PC-9 (cell line): Measurements from ENCODE around the gene HEPH. TPM values are rescaled to one million over a fixed set of nuclear protein-coding genes. Genes with fewer than 3 reads are reported as not detected.

Experiments
- BruUV-seq: library from RNA; stranded (reverse); fragments of 400-500 nt; replicated peaks from 2 replicates; lab custom pipeline; 2021; lab: Mats Ljungman, UMichigan
- CTCF ChIA-PET: fragments of 300-600 bp; sonication (Branson Sonifier 250); formaldehyde crosslinking; loops from one replicate; lab custom pipeline; 2022; ENCODE audit warnings: antibody characterized with exemption; lab: Charles Lee
- POLR2A ChIA-PET: fragments of 300-600 bp; sonication (Branson Sonifier 250); formaldehyde crosslinking; loops from one replicate; lab custom pipeline; 2022; ENCODE audit warnings: antibody characterized with exemption; ENCODE audit not compliant: unreplicated experiment; lab: Charles Lee
- DNase-seq, 2 experiments: peaks; one replicate each; pipeline versions ENCODE4 v3.0.0 to v3.0.0-alpha.2; 2015 to 2022; ENCODE audit warnings: mixed read lengths in 1 of 2
- H2AFZ ChIP-seq: fragments of 200-600 bp; sonication (generic); 2 replicates; pipeline ENCODE4 v1.8.1; 2017; ENCODE audit warnings: antibody characterized with exemption
- H3F3A ChIP-seq: fragments of 200-600 bp; sonication (generic); 2 replicates; pipeline ENCODE4 v1.8.1; 2017; ENCODE audit warnings: antibody characterized with exemption, mild to moderate bottlenecking, low read depth; ENCODE audit not compliant: insufficient read depth
- H3K27ac ChIP-seq: fragments of 200-600 bp; sonication (generic); 2 replicates; pipeline ENCODE4 v1.6.1; 2016; ENCODE audit warnings: mixed run types
- H3K27me3 ChIP-seq: fragments of 200-600 bp; sonication (generic); 2 replicates; pipeline ENCODE4 v1.6.1; 2016; ENCODE audit warnings: low read depth, mixed run types; ENCODE audit not compliant: insufficient read depth
- H3K36me3 ChIP-seq: fragments of 200-600 bp; sonication (generic); 2 replicates; pipeline ENCODE4 v1.6.1; 2016; ENCODE audit warnings: low read depth, mixed run types
- H3K4me1 ChIP-seq: fragments of 200-600 bp; sonication (generic); replicated peaks from 2 replicates; pipeline ENCODE4 v1.6.1; 2016; ENCODE audit warnings: mixed run types; ENCODE audit not compliant: insufficient read depth
- H3K4me2 ChIP-seq: fragments of 200-600 bp; sonication (generic); 2 replicates; pipeline ENCODE4 v1.6.1; 2017; ENCODE audit warnings: mixed run types
- H3K4me3 ChIP-seq: fragments of 200-600 bp; sonication (generic); 2 replicates; pipeline ENCODE4 v1.6.1; 2016; ENCODE audit warnings: mixed run types
- H3K79me2 ChIP-seq: fragments of 200-600 bp; sonication (generic); 2 replicates; pipeline ENCODE4 v1.6.1; 2017; ENCODE audit warnings: low read depth, mixed run types
- H3K9me2 ChIP-seq: fragments of 200-600 bp; sonication (generic); 2 replicates; pipeline ENCODE4 v1.8.1; 2017; ENCODE audit warnings: mild to moderate bottlenecking; ENCODE audit not compliant: insufficient read depth
- H3K9me3 ChIP-seq: fragments of 200-600 bp; sonication (generic); 2 replicates; pipeline ENCODE4 v1.8.1; 2016; ENCODE audit warnings: low read depth; ENCODE audit not compliant: insufficient read depth
- H4K20me1 ChIP-seq: fragments of 200-600 bp; sonication (generic); 2 replicates; pipeline ENCODE4 v1.8.1; 2017; ENCODE audit not compliant: insufficient read depth
- EZH2 ChIP-seq: fragments of 200-600 bp; sonication (generic); IDR thresholded peaks from 2 replicates; pipeline ENCODE4 v1.8.0; 2017; ENCODE audit warnings: antibody characterized with exemption, low read depth
- intact Hi-C: fragments of 100-400 bp; cut with micrococcal nuclease; formaldehyde crosslinking; loops from one replicate; pipeline ENCODE4 v1.10.0; 2022; ENCODE audit not compliant: unreplicated experiment
- total RNA-seq: library from RNA; stranded (reverse); gene quantifications from 2 replicates; pipeline ENCODE4 v1.2.3, GENCODE V29; 2021
- TF ChIP-seq, protein P1 (sequence below): fragments of 200-600 bp; sonication (generic); conservative IDR thresholded peaks from 2 replicates; pipeline ENCODE4 v1.6.1; 2017; ENCODE audit warnings: mixed run types, antibody characterized with exemption, mild to moderate bottlenecking, moderate library complexity

The HEPH gene
- total RNA-seq, 1 experiment from 2014 or later, result not detected

DNA sequence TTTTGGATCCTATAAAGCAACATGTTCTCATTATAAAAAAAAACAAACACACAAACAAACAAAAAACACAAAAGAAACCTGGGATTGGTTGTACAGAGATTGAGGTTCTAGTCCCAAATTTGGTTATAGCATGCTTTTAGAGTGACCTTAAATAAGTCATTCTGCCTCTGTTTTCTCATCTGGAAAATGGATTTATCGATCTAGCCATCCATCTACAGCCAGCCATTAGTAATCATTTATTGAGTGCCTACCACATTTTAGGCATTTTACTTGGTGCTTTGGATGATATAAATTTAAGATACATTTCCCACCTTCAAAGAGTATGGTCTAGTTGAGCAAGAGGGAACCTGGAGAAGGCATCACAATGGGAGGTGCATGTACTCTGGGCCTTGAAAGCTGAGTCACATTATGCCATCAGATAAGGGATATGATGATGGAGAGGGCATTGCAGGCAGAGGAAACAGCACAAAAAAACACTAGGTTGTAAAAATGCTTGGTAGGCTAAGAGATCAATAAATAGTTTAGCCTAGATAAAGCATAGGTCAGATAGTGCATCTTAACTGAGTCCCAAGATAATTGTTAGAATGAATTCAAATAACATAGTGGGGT lies 91.4 kb downstream of the HEPH start:
- Histone ChIP-seq H3K9me3 (no peaks in the 10 kb centered on the region), H3K4me2 (no peak overlapping the region), H3K36me3 (no peaks in the 10 kb centered on the region), H2AFZ (no peak overlapping the region), H3K79me2 (no peaks in the 10 kb centered on the region), H3K4me3 (no peak overlapping the region), H3K9me2 (no peaks in the 10 kb centered on the region), H3K27ac (no peak overlapping the region), H3K4me1 (no peaks in the 10 kb centered on the region), H4K20me1 (no peaks in the 10 kb centered on the region), H3K27me3 (no peaks in the 10 kb centered on the region), H3F3A (no peaks in the 10 kb centered on the region)
- POLR2A ChIA-PET, result no interaction called here
- TF ChIP-seq, protein P1, sequence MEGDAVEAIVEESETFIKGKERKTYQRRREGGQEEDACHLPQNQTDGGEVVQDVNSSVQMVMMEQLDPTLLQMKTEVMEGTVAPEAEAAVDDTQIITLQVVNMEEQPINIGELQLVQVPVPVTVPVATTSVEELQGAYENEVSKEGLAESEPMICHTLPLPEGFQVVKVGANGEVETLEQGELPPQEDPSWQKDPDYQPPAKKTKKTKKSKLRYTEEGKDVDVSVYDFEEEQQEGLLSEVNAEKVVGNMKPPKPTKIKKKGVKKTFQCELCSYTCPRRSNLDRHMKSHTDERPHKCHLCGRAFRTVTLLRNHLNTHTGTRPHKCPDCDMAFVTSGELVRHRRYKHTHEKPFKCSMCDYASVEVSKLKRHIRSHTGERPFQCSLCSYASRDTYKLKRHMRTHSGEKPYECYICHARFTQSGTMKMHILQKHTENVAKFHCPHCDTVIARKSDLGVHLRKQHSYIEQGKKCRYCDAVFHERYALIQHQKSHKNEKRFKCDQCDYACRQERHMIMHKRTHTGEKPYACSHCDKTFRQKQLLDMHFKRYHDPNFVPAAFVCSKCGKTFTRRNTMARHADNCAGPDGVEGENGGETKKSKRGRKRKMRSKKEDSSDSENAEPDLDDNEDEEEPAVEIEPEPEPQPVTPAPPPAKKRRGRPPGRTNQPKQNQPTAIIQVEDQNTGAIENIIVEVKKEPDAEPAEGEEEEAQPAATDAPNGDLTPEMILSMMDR, result no peak
- no peak for TF ChIP-seq EZH2
- CTCF ChIA-PET, result no interaction called here
- DNase-seq, result no peak
- BruUV-seq, result no TSS peak
- intact Hi-C loops, result no loop called here

DNA sequence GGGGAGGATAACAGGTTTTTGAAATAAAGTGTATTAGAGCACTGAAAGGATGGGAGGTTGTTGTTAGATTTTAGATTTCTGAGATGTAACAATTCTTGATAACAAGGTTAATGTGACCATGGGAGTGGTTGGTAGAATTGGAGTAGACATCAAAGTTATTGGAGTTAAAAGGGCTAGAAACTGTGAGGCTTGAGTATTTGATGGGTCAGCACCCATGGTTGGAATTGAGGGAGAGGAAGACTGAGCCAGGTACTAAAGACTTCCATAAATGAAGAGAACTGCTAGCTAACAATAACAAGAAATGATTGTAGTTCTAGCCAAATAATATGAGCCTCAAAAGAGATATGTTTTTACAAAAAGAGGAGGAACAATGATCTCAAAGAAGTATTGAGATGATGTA lies 98.8 kb downstream of the HEPH start:
- H3K79me2 ChIP-seq, result no peaks in the 10 kb centered on the region
- no peak overlapping the region for H2AFZ ChIP-seq
- H3K9me2 ChIP-seq, result no peaks in the 10 kb centered on the region
- no peaks in the 10 kb centered on the region for H3K27me3 ChIP-seq
- CTCF ChIA-PET, result no interaction called here
- no peak for DNase-seq
- no peak overlapping the region for H3K4me2 ChIP-seq
- no TSS peak for BruUV-seq
- H3K36me3 ChIP-seq, result no peaks in the 10 kb centered on the region
- H3K9me3 ChIP-seq, result no peaks in the 10 kb centered on the region
- no peak for TF ChIP-seq EZH2
- TF ChIP-seq, protein P1, result no peak
- POLR2A ChIA-PET, result no interaction called here
- intact Hi-C loops, result no loop called here
- no peak overlapping the region for H3K27ac ChIP-seq
- H3K4me1 ChIP-seq, result no peaks in the 10 kb centered on the region
- H4K20me1 ChIP-seq, result no peaks in the 10 kb centered on the region
- no peaks in the 10 kb centered on the region for H3F3A ChIP-seq
- H3K4me3 ChIP-seq, result no peak overlapping the region

Other genes with a start within 250 kb of the HEPH start
- not detected in 2 replicates for gene VSIG4, start 124.2 kb upstream of the HEPH start, total RNA-seq